Heart left ventricle (tissue), 16 donors: ENCODE measurements around the gene FRMD1. TPM values are rescaled to one million over a fixed set of nuclear protein-coding genes. Genes with fewer than 3 reads are reported as not detected.

Experiments
- ATAC-seq, 4 donors: fragments of 200-7000 bp; cut with Tn5 transposase; one replicate each; pipeline ENCODE4 v1.9.1; 2020 to 2022; ENCODE audit warnings: moderate library complexity in 4 of 4, mild to moderate bottlenecking in 3 of 4, moderate number of reproducible peaks in 1 of 4
- DNase-seq, 5 donors: peaks; one replicate each; pipeline ENCODE4 v3.0.0-alpha.2; 2020
- H3K27ac ChIP-seq, 12 donors: fragments of 200-600 bp; sonication (generic) in 4 of 12; one replicate each; pipeline versions ENCODE4 v1.5.0 to v1.8.0; 2016 to 2022; ENCODE audit warnings: mild to moderate bottlenecking in 2 of 12
- H3K27me3 ChIP-seq, 9 donors: fragments of 200-600 bp; sonication (generic) in 2 of 9; one replicate each; pipeline versions ENCODE4 v1.5.1 to v1.8.0; 2016 to 2022; ENCODE audit warnings: mild to moderate bottlenecking in 3 of 9
- H3K36me3 ChIP-seq, 9 donors: fragments of 200-600 bp; sonication (generic) in 2 of 9; one replicate each; pipeline versions ENCODE4 v1.5.0 to v1.8.0; 2018 to 2022; ENCODE audit warnings: mild to moderate bottlenecking in 2 of 9
- H3K4me1 ChIP-seq, 12 donors: fragments of 200-600 bp; sonication (generic) in 4 of 12; one replicate each; pipeline versions ENCODE4 v1.5.0 to v1.8.0; 2016 to 2022; ENCODE audit warnings: mild to moderate bottlenecking in 3 of 12
- H3K4me3 ChIP-seq, 12 donors: fragments of 200-600 bp; sonication (generic) in 4 of 12; one replicate each; pipeline versions ENCODE4 v1.5.0 to v1.8.0; 2017 to 2022; ENCODE audit warnings: mild to moderate bottlenecking in 9 of 12, moderate library complexity in 4 of 12
- H3K9me3 ChIP-seq, 12 donors: fragments of 200-600 bp; sonication (generic) in 4 of 12; one replicate each; pipeline versions ENCODE4 v1.5.0 to v1.8.0; 2016 to 2022; ENCODE audit warnings: mild to moderate bottlenecking in 1 of 12
- CTCF ChIP-seq, 12 donors: fragments of 200-600 bp; sonication (generic) in 4 of 12; IDR thresholded peaks; one replicate each; pipeline versions ENCODE4 v1.5.0 to v1.8.0; 2018 to 2022; ENCODE audit warnings: antibody characterized with exemption in 12 of 12, mild to moderate bottlenecking in 5 of 12
- POLR2A ChIP-seq, 2 donors: fragments of 450-650 bp; IDR thresholded peaks; one replicate each; pipeline ENCODE4 v1.6.1; 2017; ENCODE audit warnings: antibody characterized with exemption in 2 of 2, mild to moderate bottlenecking in 2 of 2, moderate library complexity in 2 of 2
- WGBS, 4 donors: extraction: QIAGEN DNeasy Blood & Tissue Kit in 2 of 4; methylation state at CpG; one replicate each; pipeline versions ENCODE4 v1.1.5 to v1.1.7; 2013 to 2018; 5-methylcytosine and 5-hydroxymethylcytosine counted together
- intact Hi-C, 10 donors: fragments of 100-400 bp; cut with DNase I; formaldehyde crosslinking; loops; one replicate each; pipeline versions ENCODE4 v1.11.1 to v1.14.2; 2022
- polyA plus RNA-seq, 2 donors: library from polyadenylated mRNA; stranded (reverse); fragments of 200-250 nt; gene quantifications; one replicate each; pipeline ENCODE4 v1.2.3, GENCODE V29; 2013
- total RNA-seq, 9 donors: library from RNA; depleted of rRNA in 2 of 9; stranded (reverse); fragments of >200 nt in 2 of 9; fragmentation: NEBNext Ultra II Directional in 3 of 9; extraction: Animal tissue kit (Norgen Biotek cat#: 25700) in 3 of 9; gene quantifications; one replicate each; pipeline versions ENCODE4 v1.1.0 to v1.2.4, GENCODE V29; 2016 to 2023
- donor health status: ischemic (EF 13 %, LVEDD 7.1; RV severe dilation, severe dysfunction).
- donor health status: healthy with polysubstance abuse.
- donor health status: DM: no; HTN: yes; CAD: no.
- donor health status: DM: no; HTN: no; CAD: no.
- donor health status: ischemic (EF 25% LVEDD 6.9; RV normal size, moderate dysfunction).
- donor health status: ischemic (EF 25% LVEDD 5.7; RV mildly dilated, moderate dysfunction).
- donor health status: healthy.
- donor health status: DM: yes; HTN: yes; CAD: no.
- donor health status: ischemic (EF 35%, LVEDD 5.7; RV mildly dilated, moderate dysfunction).
- donor health status: nonischemic (EF 11% LVEDD 7.7; RV severe dilation, severe dysfunction).
- donor health status: DM: yes; HTN: yes; CAD: no.
- donor health status: PGD.
- donor health status: ischemic (EF 29% LVEDD 5.4; RV normal size, mild dysfunction).
- donor health status: nonischemic (EF 23%, LVEDD 6.1; RV moderate dilation, normal function).

FRMD1 gene
- total and polyA plus RNA-seq, 11 donors = 0.04 to 0.50 (median 0.14) TPM; not detected in 7

- intact Hi-C loops = no loop called here
- H3K27me3 ChIP-seq = no peaks in the 10 kb centered on the region
- peak in 1 of 5 donors; percentile 10 for DNase-seq
Measured at GRCh38 chr6:168015009-168015408, 64.0 kb downstream of the FRMD1 start.

GRCh38 chr6:168014428-168014827 lies 64.6 kb downstream of the FRMD1 start:
- DNase-seq (no peak), ATAC-seq (no peak)
- WGBS, 4 donors = 43 to 53% (median 49%) methylated on average over 6 of the region's 6 CpGs
- intact Hi-C loops = no loop called here
- Histone ChIP-seq H3K4me1 (peaks cover 0 to 30% (median 6%) of the 10 kb centered on the region in 12 donors), H3K27ac (peak overlapping the region in 3 of 12 donors; percentile 6 to 29 (median 14)), H3K36me3 (no peaks in the 10 kb centered on the region), H3K4me3 (no peak overlapping the region), H3K9me3 (peaks cover 0 to 33% (median 18%) of the 10 kb centered on the region in 12 donors), H3K27me3 (no peaks in the 10 kb centered on the region)
- no peak for TF ChIP-seq CTCF (IDR thresholded peaks at IDR 0.05)
- no peak for TF ChIP-seq POLR2A (IDR thresholded peaks at IDR 0.05)

More at GRCh38 chr6:168015009-168015408, 64.0 kb downstream of the FRMD1 start:
- no peak for ATAC-seq
- 69 to 82% (median 75%) methylated on average over 4 of the region's 4 CpGs for WGBS, 4 donors
- no peak for TF ChIP-seq CTCF (IDR thresholded peaks at IDR 0.05)
- Histone ChIP-seq H3K36me3 (no peaks in the 10 kb centered on the region), H3K4me3 (no peak overlapping the region), H3K4me1 (peaks cover 0 to 30% (median 6%) of the 10 kb centered on the region in 12 donors), H3K9me3 (peaks cover 0 to 29% (median 18%) of the 10 kb centered on the region in 12 donors), H3K27ac (peak overlapping the region in 3 of 12 donors; percentile 6 to 47 (median 29))

- Histone ChIP-seq H3K36me3 (no peaks in the 10 kb centered on the region), H3K4me3 (no peak overlapping the region), H3K9me3 (peaks cover 0 to 39% (median 18%) of the 10 kb centered on the region in 12 donors), H3K27me3 (no peaks in the 10 kb centered on the region), H3K27ac (peak overlapping the region in 2 of 12 donors; percentile 14 to 18), H3K4me1 (peaks cover 0 to 30% (median 6%) of the 10 kb centered on the region in 12 donors)
- WGBS, 4 donors = 67 to 91% (median 76%) methylated on average over 2 to 7 of the region's 7 CpGs
- TF ChIP-seq POLR2A (IDR thresholded peaks at IDR 0.05) = no peak
- no peak for TF ChIP-seq CTCF (IDR thresholded peaks at IDR 0.05)
- peak in 1 of 4 donors; percentile 39 for ATAC-seq
- intact Hi-C loops = no loop called here
- DNase-seq = peak in 1 of 5 donors; percentile 15
Measured at GRCh38 chr6:168013250-168013915, 65.6 kb downstream of the FRMD1 start.

- Histone ChIP-seq H3K36me3 (no peaks in the 10 kb centered on the region), H3K9me3 (peaks cover 0 to 41% (median 22%) of the 10 kb centered on the region in 12 donors), H3K27me3 (no peaks in the 10 kb centered on the region), H3K27ac (no peak overlapping the region), H3K4me1 (peaks cover 0 to 35% (median 7%) of the 10 kb centered on the region in 12 donors), H3K4me3 (no peak overlapping the region)
- ATAC-seq (no peak), DNase-seq (peak in 1 of 5 donors; percentile 10)
- WGBS, 4 donors = 74 to 89% (median 87%) methylated on average over 9 to 13 of the region's 13 CpGs
- TF ChIP-seq POLR2A (IDR thresholded peaks at IDR 0.05) (no peak), CTCF (IDR thresholded peaks at IDR 0.05) (no peak)
- intact Hi-C loops = no loop called here
Measured at GRCh38 chr6:168012431-168013249, 66.4 kb downstream of the FRMD1 start.
